Fibroblast of lung (primary cell): ENCODE results near the gene TRRAP.

ENCODE experiments used
- EZH2 ChIP-seq: IDR thresholded peaks from 2 replicates; pipeline ENCODE4 v1.5.1; 2012; ENCODE audit warnings: low read length, control low read depth, mild to moderate bottlenecking; ENCODE audit errors: missing control alignments
- TF ChIP-seq, protein P1 (sequence below), 2 donors: IDR thresholded peaks in 1 of 2; conservative IDR thresholded peaks in 1 of 2; 1 replicate in 1 of 2; 2 replicates in 1 of 2; pipeline ENCODE4 v1.5.1; 2011 to 2012; ENCODE audit warnings: low read length in 2 of 2, control low read depth in 1 of 2, inconsistent platforms in 1 of 2, low read depth in 1 of 2, mild to moderate bottlenecking in 1 of 2

DNA sequence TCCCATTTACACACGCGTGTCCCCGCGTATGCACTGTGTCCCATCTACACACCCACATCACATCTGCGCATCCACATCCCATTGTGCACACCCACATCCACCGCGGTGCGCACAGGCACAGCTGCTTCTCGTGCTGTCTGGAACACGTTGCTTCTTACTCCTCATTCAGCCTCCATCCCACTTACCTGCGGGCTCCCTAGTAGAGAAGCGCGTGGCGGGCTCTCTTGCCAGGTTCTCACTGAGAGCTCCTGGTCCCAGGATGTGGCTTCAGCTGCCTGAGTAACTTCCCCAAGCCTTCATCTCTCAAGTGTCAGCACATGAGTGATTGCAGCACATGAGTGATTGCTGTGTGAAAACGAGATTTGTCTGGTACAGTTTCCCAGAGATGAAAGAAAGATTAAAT is 117.8 kb downstream of the TRRAP start:
- TF ChIP-seq, protein P1, sequence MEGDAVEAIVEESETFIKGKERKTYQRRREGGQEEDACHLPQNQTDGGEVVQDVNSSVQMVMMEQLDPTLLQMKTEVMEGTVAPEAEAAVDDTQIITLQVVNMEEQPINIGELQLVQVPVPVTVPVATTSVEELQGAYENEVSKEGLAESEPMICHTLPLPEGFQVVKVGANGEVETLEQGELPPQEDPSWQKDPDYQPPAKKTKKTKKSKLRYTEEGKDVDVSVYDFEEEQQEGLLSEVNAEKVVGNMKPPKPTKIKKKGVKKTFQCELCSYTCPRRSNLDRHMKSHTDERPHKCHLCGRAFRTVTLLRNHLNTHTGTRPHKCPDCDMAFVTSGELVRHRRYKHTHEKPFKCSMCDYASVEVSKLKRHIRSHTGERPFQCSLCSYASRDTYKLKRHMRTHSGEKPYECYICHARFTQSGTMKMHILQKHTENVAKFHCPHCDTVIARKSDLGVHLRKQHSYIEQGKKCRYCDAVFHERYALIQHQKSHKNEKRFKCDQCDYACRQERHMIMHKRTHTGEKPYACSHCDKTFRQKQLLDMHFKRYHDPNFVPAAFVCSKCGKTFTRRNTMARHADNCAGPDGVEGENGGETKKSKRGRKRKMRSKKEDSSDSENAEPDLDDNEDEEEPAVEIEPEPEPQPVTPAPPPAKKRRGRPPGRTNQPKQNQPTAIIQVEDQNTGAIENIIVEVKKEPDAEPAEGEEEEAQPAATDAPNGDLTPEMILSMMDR (conservative IDR thresholded peaks at IDR 0.05 in 1 of 2, IDR thresholded peaks at IDR 0.05 in 1 of 2; ENCODE audit: low read depth in 1 of 2, low read length in 2 of 2), result no peak
- TF ChIP-seq EZH2, result no peak
